ENCODE results near the gene KCNC4. TPM values are rescaled to one million over a fixed set of nuclear protein-coding genes. Genes with fewer than 3 reads are reported as not detected.

The KCNC4 gene
- total and polyA plus RNA-seq, 5 experiments from 2014 or later = 0.90 to 12.7 (median 3.1) TPM

DNA sequence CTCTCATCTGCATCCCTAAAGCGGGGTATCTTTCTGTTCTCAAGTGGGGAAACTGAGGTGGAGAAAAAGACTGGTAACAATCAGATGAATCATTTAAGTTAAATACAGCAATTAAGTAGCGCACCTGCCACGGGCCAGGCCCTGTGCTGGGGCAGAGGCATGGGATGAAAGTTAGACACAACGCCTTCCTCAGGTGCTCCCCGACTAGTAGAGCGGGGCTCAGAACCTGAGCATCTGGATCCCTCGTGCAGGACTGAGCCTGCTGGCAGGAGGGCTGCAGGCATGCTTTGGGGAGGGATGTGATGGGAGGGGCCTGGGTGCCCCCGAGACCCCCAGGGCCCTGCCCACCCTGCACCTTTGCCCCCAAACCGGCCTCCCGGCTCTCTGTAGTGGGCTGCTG, 14.9 kb upstream of the KCNC4 start:
- no peak overlapping the region for H3K4me3 Mint-ChIP-seq
- no peaks in the 10 kb centered on the region for H3K9me3 Mint-ChIP-seq
- H3K4me1 Mint-ChIP-seq = peaks cover 0 to 6% (median 4%) of the 10 kb centered on the region in 4 donors
- no peak for DNase-seq
- no peak for ATAC-seq
- POLR2A ChIA-PET = no interaction called here
- no peaks in the 10 kb centered on the region for H3K36me3 Mint-ChIP-seq
- no peak overlapping the region for H3K27ac Mint-ChIP-seq
- no peaks in the 10 kb centered on the region for H3K27me3 Mint-ChIP-seq

DNA sequence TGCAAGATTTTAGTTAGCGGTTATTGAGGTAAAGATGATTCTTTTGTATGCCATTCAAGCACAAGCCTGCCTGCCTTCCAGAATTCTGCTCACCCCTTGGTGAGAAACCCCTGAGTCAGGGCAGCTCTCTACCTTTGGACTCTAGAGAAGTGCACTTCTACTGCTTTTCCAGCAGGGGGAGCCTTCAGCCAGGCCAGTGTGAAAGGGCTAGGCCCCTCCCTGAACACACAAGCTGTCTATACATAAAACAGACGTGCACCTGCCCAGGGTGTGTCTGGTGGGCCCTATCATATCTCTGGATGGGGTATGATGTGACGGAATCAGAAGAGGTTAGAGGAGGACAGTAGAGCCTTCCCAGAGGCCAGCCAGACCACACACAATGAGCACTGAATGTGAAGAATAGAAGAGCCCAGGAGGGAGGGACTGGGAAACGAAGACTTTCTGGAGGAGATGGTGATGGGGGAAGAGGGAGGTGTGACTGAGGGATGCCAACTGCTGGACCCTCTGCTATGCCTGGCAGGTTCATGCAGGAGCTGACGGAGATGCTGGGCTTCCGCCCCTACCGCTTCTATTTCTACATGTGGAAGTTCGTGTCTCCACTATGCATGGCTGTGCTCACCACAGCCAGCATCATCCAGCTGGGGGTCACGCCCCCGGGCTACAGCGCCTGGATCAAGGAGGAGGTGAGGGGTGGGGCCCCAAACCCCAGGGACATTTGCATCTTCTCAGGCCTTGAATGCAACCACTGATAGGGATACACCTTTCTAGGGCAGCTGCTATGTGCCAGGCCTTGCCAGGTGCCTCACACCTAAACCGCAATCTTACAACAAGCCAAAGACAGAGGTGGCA, 13.0 kb upstream of the KCNC4 start:
- Mint-ChIP-seq H3K36me3 (no peaks in the 10 kb centered on the region), H3K4me1 (peaks cover 0 to 6% (median 4%) of the 10 kb centered on the region in 4 donors), H3K27ac (peak overlapping the region in 2 of 10 donors; percentile 66 to 79), H3K4me3 (no peak overlapping the region), H3K9me3 (no peaks in the 10 kb centered on the region), H3K27me3 (no peaks in the 10 kb centered on the region)
- POLR2A ChIA-PET = interaction anchor here (0.7 to 2.0 kb wide), 3 partner anchors 11 to 263 kb away, joined by 4 to 7 read pairs (median 4); no protein-coding TSS in a partner anchor
- ATAC-seq = peak; percentile 97 to 98
- peak; percentile 27 to 75 (median 56) for DNase-seq

DNA sequence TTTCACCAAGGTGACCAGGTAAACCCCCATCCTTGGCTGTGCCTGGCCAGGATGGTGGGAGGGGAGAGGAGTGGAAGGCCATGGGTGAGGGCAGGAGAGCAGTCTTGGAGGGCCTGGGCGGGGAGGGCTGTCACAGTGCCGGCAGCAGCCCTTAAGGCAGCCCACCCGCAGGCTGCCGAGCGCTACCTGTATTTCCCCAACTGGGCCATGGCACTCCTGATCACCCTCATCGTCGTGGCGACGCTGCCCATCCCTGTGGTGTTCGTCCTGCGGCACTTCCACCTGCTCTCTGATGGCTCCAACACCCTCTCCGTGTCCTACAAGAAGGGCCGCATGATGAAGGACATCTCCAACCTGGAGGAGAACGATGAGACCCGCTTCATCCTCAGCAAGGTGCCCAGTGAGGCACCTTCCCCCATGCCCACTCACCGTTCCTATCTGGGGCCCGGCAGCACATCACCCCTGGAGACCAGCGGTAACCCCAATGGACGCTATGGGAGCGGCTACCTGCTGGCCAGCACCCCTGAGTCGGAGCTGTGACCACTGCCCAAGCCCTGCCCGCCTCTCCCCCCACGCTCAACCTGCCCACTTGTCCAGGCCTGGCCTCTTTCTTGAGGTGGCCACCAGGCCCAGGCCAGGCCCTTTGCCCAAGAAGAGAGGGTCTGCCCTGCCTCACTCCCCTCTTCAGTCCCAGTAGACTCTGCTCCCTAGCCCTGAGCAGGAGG, 12.0 kb upstream of the KCNC4 start:
- POLR2A ChIA-PET = interaction anchor here (1.5 kb wide), 1 partner anchor 115 kb away, joined by 4 read pairs; no protein-coding TSS in a partner anchor
- peak overlapping the region in 1 of 10 donors; percentile 7 for H3K27ac Mint-ChIP-seq
- no peaks in the 10 kb centered on the region for H3K9me3 Mint-ChIP-seq
- no peaks in the 10 kb centered on the region for H3K27me3 Mint-ChIP-seq
- DNase-seq = no peak
- peaks cover 4 to 11% (median 5%) of the 10 kb centered on the region in 4 donors for H3K4me1 Mint-ChIP-seq
- no peak for ATAC-seq
- no peaks in the 10 kb centered on the region for H3K36me3 Mint-ChIP-seq
- H3K4me3 Mint-ChIP-seq = no peak overlapping the region

DNA sequence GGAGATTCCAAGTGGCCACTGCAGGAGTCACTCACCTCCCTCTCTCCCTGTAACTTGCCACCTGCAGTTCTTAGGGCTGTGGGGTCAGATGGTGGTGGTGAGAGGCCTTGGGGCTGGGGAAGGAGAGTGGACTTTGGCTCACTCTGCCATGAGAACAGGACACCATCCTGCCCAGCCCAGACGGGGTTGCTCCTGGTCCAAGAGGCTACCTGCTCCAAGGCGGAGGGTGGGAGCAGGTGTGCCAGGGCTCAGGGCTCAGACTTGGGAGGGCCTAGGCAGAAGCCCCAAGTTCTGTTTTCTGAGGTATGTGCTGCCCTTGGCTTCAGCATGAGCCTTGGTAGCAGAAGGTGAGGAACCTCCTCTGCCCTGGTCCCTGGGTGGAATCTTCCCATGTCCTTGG, 11.4 kb upstream of the KCNC4 start:
- ATAC-seq = no peak
- Mint-ChIP-seq H3K36me3 (no peaks in the 10 kb centered on the region), H3K27me3 (no peaks in the 10 kb centered on the region), H3K4me3 (no peak overlapping the region), H3K27ac (no peak overlapping the region), H3K4me1 (peaks cover 8 to 16% (median 12%) of the 10 kb centered on the region in 4 donors), H3K9me3 (no peaks in the 10 kb centered on the region)
- POLR2A ChIA-PET = no interaction called here
- DNase-seq = no peak

DNA sequence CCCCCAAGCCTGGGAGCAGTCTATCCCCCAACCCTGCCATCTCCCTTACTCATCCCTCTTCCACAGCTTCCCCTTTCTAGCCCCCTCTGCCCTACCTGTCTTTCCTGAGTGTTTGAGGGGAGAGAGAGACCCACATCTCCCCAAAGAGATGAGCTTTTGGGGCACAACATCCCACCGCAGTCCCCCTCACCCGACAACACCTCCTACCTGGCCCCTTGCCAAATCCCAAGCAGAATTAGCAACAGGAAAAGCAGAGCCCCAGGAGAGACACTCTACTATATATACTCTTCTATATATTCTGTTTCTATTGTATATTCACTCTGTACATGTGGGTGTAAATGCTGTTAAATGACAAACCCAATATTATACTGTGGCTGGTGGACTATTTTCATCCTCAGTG, 9.9 kb upstream of the KCNC4 start:
- no peaks in the 10 kb centered on the region for H3K9me3 Mint-ChIP-seq
- no peaks in the 10 kb centered on the region for H3K27me3 Mint-ChIP-seq
- no peak overlapping the region for H3K4me3 Mint-ChIP-seq
- H3K36me3 Mint-ChIP-seq = no peaks in the 10 kb centered on the region
- peaks cover 8 to 19% (median 13%) of the 10 kb centered on the region in 4 donors for H3K4me1 Mint-ChIP-seq
- H3K27ac Mint-ChIP-seq = peak overlapping the region in 2 of 10 donors; percentile 50 to 76
- POLR2A ChIA-PET = no interaction called here
- no peak for ATAC-seq
- DNase-seq = no peak

DNA sequence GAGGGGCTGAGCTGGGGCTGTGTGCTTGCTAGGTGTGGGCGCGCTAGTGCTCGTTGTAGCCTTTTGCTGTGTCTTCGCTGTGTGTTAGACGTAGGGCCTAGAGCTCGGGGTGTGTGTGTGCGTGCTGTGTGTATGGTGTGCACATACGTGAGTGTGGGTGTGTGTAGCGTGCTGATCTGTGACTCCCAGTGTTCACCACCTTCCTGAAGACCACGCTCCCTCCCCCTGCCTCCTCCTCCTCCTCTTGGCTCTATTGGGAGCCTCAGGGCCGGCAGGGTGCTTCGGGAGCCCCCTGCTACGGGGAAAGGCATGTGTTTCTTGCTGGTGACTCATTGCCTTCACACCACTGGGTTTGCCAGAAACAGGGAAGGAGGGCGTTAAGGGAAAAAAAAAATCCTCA, 9.4 kb upstream of the KCNC4 start:
- ATAC-seq (no peak), DNase-seq (no peak)
- H3K27me3 Mint-ChIP-seq = no peaks in the 10 kb centered on the region
- H3K4me1 Mint-ChIP-seq = peaks cover 8 to 19% (median 13%) of the 10 kb centered on the region in 4 donors
- no peaks in the 10 kb centered on the region for H3K9me3 Mint-ChIP-seq
- H3K36me3 Mint-ChIP-seq = no peaks in the 10 kb centered on the region
- POLR2A ChIA-PET = interaction anchor here (3.5 kb wide), 1 partner anchor 109 kb away, joined by 12 read pairs; no protein-coding TSS in a partner anchor
- no peak overlapping the region for H3K27ac Mint-ChIP-seq
- H3K4me3 Mint-ChIP-seq = no peak overlapping the region

DNA sequence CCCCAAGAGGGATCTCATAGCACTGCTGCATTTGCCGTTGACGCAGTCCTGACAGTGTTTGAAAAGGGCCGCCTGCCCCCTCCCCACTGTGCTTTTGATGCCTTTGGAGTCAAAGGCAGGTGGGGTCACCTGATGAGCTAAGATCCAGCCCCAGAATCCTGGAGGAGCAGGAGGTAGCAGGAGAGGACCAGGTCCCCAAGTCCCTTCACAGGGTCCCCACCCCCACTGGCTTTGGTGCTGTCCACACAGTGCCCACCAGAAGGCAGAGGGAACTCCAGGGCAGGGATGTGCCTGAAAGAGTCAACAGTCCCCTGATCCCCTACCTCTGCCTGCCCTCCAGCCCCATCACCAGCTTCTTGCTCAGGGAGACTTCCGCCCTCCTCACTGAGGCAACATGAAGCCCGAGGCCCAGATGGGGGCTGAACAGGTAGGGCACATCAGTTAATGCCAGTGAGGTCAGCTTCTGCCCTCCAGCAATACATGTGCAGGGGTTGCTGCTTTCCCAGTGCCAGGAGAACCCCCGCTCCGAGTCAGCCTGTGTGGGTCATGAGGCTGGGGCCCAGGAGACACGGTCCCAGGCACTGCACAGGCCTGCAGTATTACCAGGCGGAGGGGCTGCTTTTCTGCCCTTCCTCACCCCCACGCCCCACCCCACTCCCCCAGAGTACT, 8.8 kb upstream of the KCNC4 start:
- Mint-ChIP-seq H3K27ac (no peak overlapping the region), H3K36me3 (no peaks in the 10 kb centered on the region), H3K4me3 (no peak overlapping the region), H3K4me1 (peaks cover 8 to 19% (median 13%) of the 10 kb centered on the region in 4 donors), H3K9me3 (no peaks in the 10 kb centered on the region), H3K27me3 (no peaks in the 10 kb centered on the region)
- ATAC-seq = no peak
- POLR2A ChIA-PET = interaction anchor here (3.5 to 4.4 kb wide), 2 partner anchors 109 to 112 kb away, joined by 12 to 28 read pairs; no protein-coding TSS in a partner anchor
- no peak for DNase-seq

DNA sequence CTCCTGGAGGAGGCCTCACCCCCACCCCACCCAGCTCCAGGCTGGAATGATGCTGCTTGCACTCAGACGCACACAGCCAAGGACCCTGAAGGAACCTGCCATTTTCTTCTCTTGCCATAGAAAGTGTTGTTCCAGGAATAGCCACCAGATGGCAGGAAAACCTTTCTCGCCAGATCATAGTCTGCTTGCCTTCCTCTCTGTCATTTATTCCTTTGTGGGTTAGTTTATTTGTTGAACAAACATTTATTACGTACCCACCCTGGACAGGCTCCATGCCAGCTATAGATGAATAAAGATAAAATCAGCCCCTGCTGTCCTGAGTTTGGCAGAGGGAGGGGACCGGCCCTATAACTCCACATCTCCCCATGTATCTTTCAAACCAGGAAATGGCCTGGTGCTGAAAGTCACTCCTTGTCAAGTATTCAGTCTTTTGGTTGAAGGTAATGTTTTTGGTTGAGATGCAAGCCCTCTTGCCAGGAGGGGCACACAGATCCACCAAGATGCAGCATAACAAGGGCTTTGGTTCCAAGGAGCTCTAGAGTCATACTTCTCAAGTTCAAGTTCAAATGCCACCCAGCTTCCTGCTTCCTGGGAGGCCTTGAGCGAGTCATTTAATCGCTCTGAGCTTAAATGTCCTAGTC, 7.0 kb upstream of the KCNC4 start:
- peak overlapping the region; percentile 23 to 92 (median 84) for H3K27ac Mint-ChIP-seq
- H3K4me3 Mint-ChIP-seq = peak overlapping the region in 1 of 10 donors; percentile 44
- H3K4me1 Mint-ChIP-seq = peaks cover 14 to 27% (median 22%) of the 10 kb centered on the region in 4 donors
- DNase-seq = peak; percentile 35 to 85 (median 74)
- no peaks in the 10 kb centered on the region for H3K27me3 Mint-ChIP-seq
- peak; percentile 63 to 69 for ATAC-seq
- no peaks in the 10 kb centered on the region for H3K36me3 Mint-ChIP-seq
- no peaks in the 10 kb centered on the region for H3K9me3 Mint-ChIP-seq
- POLR2A ChIA-PET = interaction anchor here (0.6 to 4.4 kb wide), 7 partner anchors 9 to 293 kb away, joined by 3 to 28 read pairs (median 4); partner anchors contain the start of gene RBM15

DNA sequence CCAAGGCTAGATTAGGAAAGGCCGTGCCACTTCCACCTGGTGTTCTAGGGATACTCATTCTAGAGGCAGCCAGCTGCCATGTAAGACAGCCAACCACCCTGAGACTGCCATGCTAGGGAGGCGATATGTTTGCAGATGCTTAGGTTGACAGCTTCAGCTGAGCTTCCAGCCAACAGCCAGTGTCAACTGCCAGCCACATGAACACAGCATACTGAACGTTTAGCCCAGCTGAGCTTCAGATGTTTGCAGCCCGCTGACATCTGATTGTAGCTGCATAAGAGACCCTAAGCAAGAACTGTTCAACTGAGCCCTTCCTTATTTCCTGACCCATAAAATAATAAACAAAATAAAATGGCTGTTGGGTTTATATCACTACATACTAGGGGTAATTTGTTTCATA, 5.0 kb upstream of the KCNC4 start:
- Mint-ChIP-seq H3K4me1 (peaks cover 26 to 44% (median 38%) of the 10 kb centered on the region in 4 donors), H3K4me3 (no peak overlapping the region), H3K9me3 (no peaks in the 10 kb centered on the region), H3K27me3 (no peaks in the 10 kb centered on the region), H3K27ac (peak overlapping the region in 8 of 10 donors; percentile 16 to 63 (median 35)), H3K36me3 (no peaks in the 10 kb centered on the region)
- POLR2A ChIA-PET = interaction anchor here (4.4 kb wide), 1 partner anchor 108 kb away, joined by 28 read pairs; no protein-coding TSS in a partner anchor
- DNase-seq (no peak), ATAC-seq (no peak)

DNA sequence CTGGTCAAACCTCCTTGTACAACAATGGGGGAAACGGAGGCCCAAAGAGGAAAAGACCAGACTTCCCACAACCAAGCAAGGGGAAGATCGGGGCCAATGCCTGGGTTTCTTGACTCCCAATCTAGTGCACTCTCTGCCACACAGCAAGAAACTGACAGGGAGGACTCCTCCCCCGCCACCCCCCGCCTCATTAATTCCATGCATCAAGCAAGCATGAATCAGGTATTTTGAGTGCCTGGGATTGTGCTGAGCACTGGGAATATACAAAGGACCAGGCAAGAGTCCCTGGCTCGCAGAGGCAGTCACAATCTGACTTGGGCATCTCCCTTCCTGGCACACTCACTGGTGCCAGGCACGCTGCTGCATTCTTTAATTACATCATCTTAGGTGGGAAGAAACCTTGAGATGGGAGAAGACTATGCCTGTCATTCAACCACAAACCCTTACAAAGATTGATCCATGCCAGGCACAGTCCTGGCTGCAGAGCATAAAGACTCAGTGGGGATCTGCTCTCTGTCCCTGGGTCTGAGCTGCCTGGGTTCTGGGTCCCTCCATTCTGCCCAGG, 4.4 kb upstream of the KCNC4 start:
- H3K27me3 Mint-ChIP-seq = no peaks in the 10 kb centered on the region
- H3K4me3 Mint-ChIP-seq = no peak overlapping the region
- H3K36me3 Mint-ChIP-seq = no peaks in the 10 kb centered on the region
- no peaks in the 10 kb centered on the region for H3K9me3 Mint-ChIP-seq
- no peak for DNase-seq
- H3K27ac Mint-ChIP-seq = peak overlapping the region in 5 of 10 donors; percentile 16 to 63 (median 47)
- peaks cover 26 to 44% (median 38%) of the 10 kb centered on the region in 4 donors for H3K4me1 Mint-ChIP-seq
- no peak for ATAC-seq
- POLR2A ChIA-PET = interaction anchor here (2.3 to 7.6 kb wide), 3 partner anchors 107 to 255 kb away, joined by 9 to 136 read pairs (median 28); partner anchors contain the start of gene RBM15

DNA sequence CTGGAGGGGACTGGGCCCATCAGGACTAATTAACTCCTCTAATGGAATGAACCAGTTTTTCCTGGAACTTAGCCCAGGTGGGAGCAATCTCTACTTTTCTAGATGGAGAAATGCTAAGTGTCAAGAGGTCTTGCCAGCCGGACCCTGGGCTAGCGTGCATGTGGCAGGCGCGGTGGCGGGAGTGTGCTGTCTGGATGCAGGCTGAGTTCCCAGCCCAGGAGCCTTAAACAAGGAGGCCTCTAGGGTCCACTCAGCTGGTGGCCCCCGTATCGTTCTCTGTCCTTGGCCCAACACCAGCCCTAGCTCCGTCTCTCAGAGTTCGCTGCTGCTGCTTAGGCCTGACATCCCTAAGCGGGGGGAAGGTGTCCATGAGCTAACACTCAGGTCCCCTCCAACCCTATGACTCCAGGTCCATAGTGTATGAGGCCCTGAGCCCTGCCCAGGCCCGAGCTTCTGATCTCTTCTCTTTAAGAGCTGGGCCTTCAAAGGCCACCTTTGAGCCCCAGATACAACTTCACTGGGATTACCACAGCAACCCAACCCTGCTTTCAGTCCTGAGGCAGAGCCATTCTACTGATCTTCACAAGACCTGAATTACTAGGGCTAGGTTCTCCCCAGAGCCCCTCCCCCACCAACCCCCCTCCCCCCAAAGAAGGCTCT, 3.7 kb upstream of the KCNC4 start:
- Mint-ChIP-seq H3K9me3 (no peaks in the 10 kb centered on the region), H3K4me3 (no peak overlapping the region), H3K36me3 (no peaks in the 10 kb centered on the region), H3K27ac (peak overlapping the region in 1 of 10 donors; percentile 91), H3K27me3 (no peaks in the 10 kb centered on the region), H3K4me1 (peaks cover 28 to 46% (median 41%) of the 10 kb centered on the region in 4 donors)
- DNase-seq = no peak
- no peak for ATAC-seq
- POLR2A ChIA-PET = interaction anchor here (1.7 to 7.6 kb wide), 4 partner anchors 107 to 254 kb away, joined by 5 to 136 read pairs (median 24); partner anchors contain the start of gene RBM15
